HG03565 (cell line): ENCODE results near the gene GNL2.
"Not testable (repeated sequence)": the region's sequence is repeated elsewhere in the genome, so short reads cannot be mapped to it uniquely, and the experiment has no call there.

Experiments used
- ATAC-seq: cut with Tn5 transposase; IDR thresholded peaks from one replicate; pipeline ENCODE4 v1.9.1; 2021; ENCODE audit warnings: mild to moderate bottlenecking, moderate library complexity; ENCODE audit not compliant: unreplicated experiment

The GNL2 gene

GRCh38 chr1:37560401-37561132 lies 35.2 kb downstream of the GNL2 start:
- ATAC-seq, result no peak

- not testable (repeated sequence) for ATAC-seq
Observed at GRCh38 chr1:37559957-37560379, 35.8 kb downstream of the GNL2 start.

- ATAC-seq, result no peak
Observed at GRCh38 chr1:37559080-37559479, 36.7 kb downstream of the GNL2 start.

- ATAC-seq, result no peak
Observed at GRCh38 chr1:37558411-37558810, 37.3 kb downstream of the GNL2 start.

- ATAC-seq, result no peak
Observed at GRCh38 chr1:37557402-37557801, 38.3 kb downstream of the GNL2 start.

- ATAC-seq, result no peak
Observed at GRCh38 chr1:37556712-37557196, 39.0 kb downstream of the GNL2 start, which contains the start of gene DNALI1. Gene DNALI1 (plus strand): TSS chr1:37556940. CDS start chr1:37556995, 55 bp downstream.

GRCh38 chr1:37553927-37554808 lies 41.6 kb downstream of the GNL2 start, which contains the start of gene SNIP1:
Gene SNIP1 (minus strand): TSS chr1:37554293. CDS start chr1:37554229, 64 bp downstream.
- ATAC-seq, result no peak

- no peak for ATAC-seq
Observed at GRCh38 chr1:37553598-37553926, 42.2 kb downstream of the GNL2 start.

GRCh38 chr1:37549341-37549740 lies 46.4 kb downstream of the GNL2 start:
- ATAC-seq, result no peak

- no peak for ATAC-seq
Observed at GRCh38 chr1:37545019-37545418, 50.7 kb downstream of the GNL2 start.

- no peak for ATAC-seq
Observed at GRCh38 chr1:37544530-37544929, 51.2 kb downstream of the GNL2 start.

GRCh38 chr1:37540036-37540785 lies 55.5 kb downstream of the GNL2 start:
- no peak for ATAC-seq

- ATAC-seq, result not testable (repeated sequence)
Observed at GRCh38 chr1:37539154-37539553, 56.6 kb downstream of the GNL2 start.

GRCh38 chr1:37537378-37537777 lies 58.4 kb downstream of the GNL2 start:
- no peak for ATAC-seq

GRCh38 chr1:37533317-37534093 lies 62.2 kb downstream of the GNL2 start:
- ATAC-seq, result no peak

- ATAC-seq, result not testable (repeated sequence)
Observed at GRCh38 chr1:37532418-37533156, 63.1 kb downstream of the GNL2 start.

- ATAC-seq, result not testable (repeated sequence)
Observed at GRCh38 chr1:37529888-37530287, 65.8 kb downstream of the GNL2 start.

GRCh38 chr1:37519613-37520012 lies 76.1 kb downstream of the GNL2 start:
- ATAC-seq, result no peak

- ATAC-seq, result not testable (repeated sequence)
Observed at GRCh38 chr1:37518929-37519328, 76.8 kb downstream of the GNL2 start.
